ENCODE results near the gene AKAP6.
"Not testable (repeated sequence)": the region's sequence is repeated elsewhere in the genome, so short reads cannot be mapped to it uniquely, and the experiment has no call there.

The AKAP6 gene

GRCh38 chr14:32779840-32780239 is 450.7 kb downstream of the AKAP6 start:
- TF ChIP-seq CTCF (IDR thresholded peaks at IDR 0.05; ENCODE audit: low read depth, low read length, missing control alignments), result no peak
- in situ Hi-C loops (cut with HindIII; ENCODE audit: low sequenced_read_pairs), result no loop called here
- DNase-seq (ENCODE audit: low read depth), result no peak
- H3K4me3 ChIP-seq (ENCODE audit: low read depth, low read length), result no peak overlapping the region

- no peak for TF ChIP-seq CTCF (IDR thresholded peaks at IDR 0.05; ENCODE audit: low read depth, low read length, missing control alignments)
- no peak for DNase-seq (ENCODE audit: low read depth)
- in situ Hi-C loops (cut with HindIII; ENCODE audit: low sequenced_read_pairs), result no loop called here
Observed at GRCh38 chr14:32784405-32784804, 455.3 kb downstream of the AKAP6 start.

GRCh38 chr14:32785585-32785984 is 456.5 kb downstream of the AKAP6 start:
- H3K4me3 ChIP-seq (ENCODE audit: low read depth, low read length), result no peak overlapping the region
- DNase-seq (ENCODE audit: low read depth), result no peak
- in situ Hi-C loops (cut with HindIII; ENCODE audit: low sequenced_read_pairs), result no loop called here
- TF ChIP-seq CTCF (IDR thresholded peaks at IDR 0.05; ENCODE audit: low read depth, low read length, missing control alignments), result no peak

More at GRCh38 chr14:32784405-32784804, 455.3 kb downstream of the AKAP6 start:
- H3K4me3 ChIP-seq (ENCODE audit: low read depth, low read length), result no peak overlapping the region

GRCh38 chr14:32786886-32787285 is 457.8 kb downstream of the AKAP6 start:
- TF ChIP-seq CTCF (IDR thresholded peaks at IDR 0.05; ENCODE audit: low read depth, low read length, missing control alignments), result no peak
- no peak for DNase-seq (ENCODE audit: low read depth)
- in situ Hi-C loops (cut with HindIII; ENCODE audit: low sequenced_read_pairs), result no loop called here
- H3K4me3 ChIP-seq (ENCODE audit: low read depth, low read length), result no peak overlapping the region

- in situ Hi-C loops (cut with HindIII; ENCODE audit: low sequenced_read_pairs); DNase-seq (ENCODE audit: low read depth); H3K4me3 ChIP-seq (ENCODE audit: low read depth, low read length): not testable (repeated sequence)
Observed at GRCh38 chr14:32793033-32793432, 463.9 kb downstream of the AKAP6 start.

- DNase-seq (ENCODE audit: low read depth), result no peak
- in situ Hi-C loops (cut with HindIII; ENCODE audit: low sequenced_read_pairs), result no loop called here
- no peak overlapping the region for H3K4me3 ChIP-seq (ENCODE audit: low read depth, low read length)
- TF ChIP-seq CTCF (IDR thresholded peaks at IDR 0.05; ENCODE audit: low read depth, low read length, missing control alignments), result no peak
Observed at GRCh38 chr14:32800320-32800719, 471.2 kb downstream of the AKAP6 start.

GRCh38 chr14:32802295-32802694 is 473.2 kb downstream of the AKAP6 start:
- in situ Hi-C loops (cut with HindIII; ENCODE audit: low sequenced_read_pairs), result no loop called here
- H3K4me3 ChIP-seq (ENCODE audit: low read depth, low read length), result no peak overlapping the region
- DNase-seq (ENCODE audit: low read depth), result no peak
- TF ChIP-seq CTCF (IDR thresholded peaks at IDR 0.05; ENCODE audit: low read depth, low read length, missing control alignments), result no peak
